Activated gamma-delta T cell treated with anti-CD3 and anti-CD28 coated beads, Interleukin-2, amount 50 U/mL, for 16 hours (primary cell): ENCODE data around the gene ROR1.
"Not testable (repeated sequence)": the region's sequence is repeated elsewhere in the genome, so short reads cannot be mapped to it uniquely, and the experiment has no call there.

ENCODE experiments used
- DNase-seq: peaks from one replicate; pipeline ENCODE4 v3.0.0-alpha.2; 2020; ENCODE audit warnings: low read depth

ROR1 gene

GRCh38 chr1:64184003-64184440 is 410.2 kb downstream of the ROR1 start:
- DNase-seq = no peak

- DNase-seq = no peak
These were observed 412.5 kb downstream of the ROR1 start for GRCh38 chr1:64186138-64186897.

GRCh38 chr1:64186898-64187280 is 413.1 kb downstream of the ROR1 start:
- DNase-seq = no peak

- DNase-seq = no peak
These were observed 413.8 kb downstream of the ROR1 start for GRCh38 chr1:64187646-64188045.

- DNase-seq = no peak
These were observed 418.5 kb downstream of the ROR1 start for GRCh38 chr1:64192290-64192689.

- DNase-seq = no peak
These were observed 420.6 kb downstream of the ROR1 start for GRCh38 chr1:64194168-64195080.

- DNase-seq = no peak
These were observed 421.2 kb downstream of the ROR1 start for GRCh38 chr1:64195081-64195395.

GRCh38 chr1:64196074-64196870 is 422.5 kb downstream of the ROR1 start:
- no peak for DNase-seq

- DNase-seq = no peak
These were observed 423.3 kb downstream of the ROR1 start for GRCh38 chr1:64197076-64197475.

- no peak for DNase-seq
These were observed 425.3 kb downstream of the ROR1 start for GRCh38 chr1:64199154-64199553.

GRCh38 chr1:64200064-64200463 is 426.2 kb downstream of the ROR1 start:
- no peak for DNase-seq

- DNase-seq = no peak
These were observed 429.6 kb downstream of the ROR1 start, which contains the start of gene UBE2U for GRCh38 chr1:64203420-64203819. Gene UBE2U, plus strand, starts transcription at chr1:64203623. Its CDS starts 428 bp downstream, at chr1:64204051.

- no peak for DNase-seq
These were observed 435.4 kb downstream of the ROR1 start for GRCh38 chr1:64209221-64209620.

- no peak for DNase-seq
These were observed 438.2 kb downstream of the ROR1 start for GRCh38 chr1:64212031-64212430.

GRCh38 chr1:64215576-64215975 is 441.8 kb downstream of the ROR1 start:
- no peak for DNase-seq

- DNase-seq = no peak
These were observed 446.4 kb downstream of the ROR1 start for GRCh38 chr1:64220241-64220640.

- DNase-seq = no peak
These were observed 449.7 kb downstream of the ROR1 start for GRCh38 chr1:64223329-64224151.

GRCh38 chr1:64224236-64224635 is 450.4 kb downstream of the ROR1 start:
- not testable (repeated sequence) for DNase-seq

GRCh38 chr1:64228167-64228957 is 454.5 kb downstream of the ROR1 start:
- no peak for DNase-seq

- DNase-seq = no peak
These were observed 455.5 kb downstream of the ROR1 start for GRCh38 chr1:64229307-64229706.
